ENCODE measurements around the gene ULK3. TPM values are rescaled to one million over a fixed set of nuclear protein-coding genes. Genes with fewer than 3 reads are reported as not detected.

The ULK3 gene
- total RNA-seq, 1 experiment from 2014 or later, result 38.9 TPM

DNA sequence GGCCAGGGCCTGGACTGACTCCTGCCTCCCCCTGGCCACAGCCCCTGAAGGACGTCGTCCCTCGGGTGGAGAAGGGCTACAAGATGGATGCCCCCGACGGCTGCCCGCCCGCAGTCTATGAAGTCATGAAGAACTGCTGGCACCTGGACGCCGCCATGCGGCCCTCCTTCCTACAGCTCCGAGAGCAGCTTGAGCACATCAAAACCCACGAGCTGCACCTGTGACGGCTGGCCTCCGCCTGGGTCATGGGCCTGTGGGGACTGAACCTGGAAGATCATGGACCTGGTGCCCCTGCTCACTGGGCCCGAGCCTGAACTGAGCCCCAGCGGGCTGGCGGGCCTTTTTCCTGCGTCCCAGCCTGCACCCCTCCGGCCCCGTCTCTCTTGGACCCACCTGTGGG is 40.7 kb downstream of the ULK3 start (continued):
- TF ChIP-seq, protein P1, sequence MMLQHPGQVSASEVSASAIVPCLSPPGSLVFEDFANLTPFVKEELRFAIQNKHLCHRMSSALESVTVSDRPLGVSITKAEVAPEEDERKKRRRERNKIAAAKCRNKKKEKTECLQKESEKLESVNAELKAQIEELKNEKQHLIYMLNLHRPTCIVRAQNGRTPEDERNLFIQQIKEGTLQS (CRISPR knock-in tag; conservative IDR thresholded peaks at IDR 0.05), result no peak
- TF ChIP-seq NFATC4 (CRISPR knock-in tag; IDR thresholded peaks at IDR 0.05), result no peak
- TF ChIP-seq E2F1 (CRISPR knock-in tag; IDR thresholded peaks at IDR 0.05), result no peak
- TF ChIP-seq ATF1 (CRISPR knock-in tag; IDR thresholded peaks at IDR 0.05), result no peak
- no peak for TF ChIP-seq USF1 (CRISPR knock-in tag; IDR thresholded peaks at IDR 0.05)
- TF ChIP-seq, protein P2, sequence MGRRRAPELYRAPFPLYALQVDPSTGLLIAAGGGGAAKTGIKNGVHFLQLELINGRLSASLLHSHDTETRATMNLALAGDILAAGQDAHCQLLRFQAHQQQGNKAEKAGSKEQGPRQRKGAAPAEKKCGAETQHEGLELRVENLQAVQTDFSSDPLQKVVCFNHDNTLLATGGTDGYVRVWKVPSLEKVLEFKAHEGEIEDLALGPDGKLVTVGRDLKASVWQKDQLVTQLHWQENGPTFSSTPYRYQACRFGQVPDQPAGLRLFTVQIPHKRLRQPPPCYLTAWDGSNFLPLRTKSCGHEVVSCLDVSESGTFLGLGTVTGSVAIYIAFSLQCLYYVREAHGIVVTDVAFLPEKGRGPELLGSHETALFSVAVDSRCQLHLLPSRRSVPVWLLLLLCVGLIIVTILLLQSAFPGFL (CRISPR knock-in tag; IDR thresholded peaks at IDR 0.05; ENCODE audit: borderline replicate concordance), result no peak
- TF ChIP-seq ATF6 (CRISPR knock-in tag; IDR thresholded peaks at IDR 0.05), result no peak
- no peak for TF ChIP-seq ZBTB21 (CRISPR knock-in tag; IDR thresholded peaks at IDR 0.05; ENCODE audit: borderline replicate concordance)

DNA sequence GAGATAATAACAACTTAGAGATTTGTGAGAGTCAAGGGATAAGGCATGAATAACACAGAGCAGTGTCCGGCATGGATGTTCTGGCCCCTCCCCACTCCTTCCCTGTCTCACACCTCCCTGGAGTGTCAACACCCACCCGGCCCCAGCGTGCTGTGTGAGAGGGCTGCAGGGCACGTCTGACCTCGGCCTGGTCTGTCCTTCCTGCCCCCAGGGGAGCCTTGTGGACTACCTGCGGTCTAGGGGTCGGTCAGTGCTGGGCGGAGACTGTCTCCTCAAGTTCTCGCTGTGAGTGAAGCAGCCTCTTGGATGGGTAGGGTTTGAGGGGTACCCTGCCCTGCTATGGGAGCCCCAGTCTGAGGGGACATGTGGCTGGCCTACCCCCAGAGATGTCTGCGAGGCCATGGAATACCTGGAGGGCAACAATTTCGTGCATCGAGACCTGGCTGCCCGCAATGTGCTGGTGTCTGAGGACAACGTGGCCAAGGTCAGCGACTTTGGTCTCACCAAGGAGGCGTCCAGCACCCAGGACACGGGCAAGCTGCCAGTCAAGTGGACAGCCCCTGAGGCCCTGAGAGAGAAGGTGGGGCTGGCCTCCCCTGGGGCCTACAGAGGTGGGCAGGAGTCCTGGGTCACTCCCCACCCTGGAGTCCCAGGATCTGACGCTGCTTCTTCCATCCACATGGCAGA is 41.5 kb downstream of the ULK3 start:
- ATAC-seq (no peak), DNase-seq (ENCODE audit: low spot score) (no peak)
- POLR2A ChIA-PET, result no interaction called here
- peaks cover 7% of the 10 kb centered on the region; the same call in 1 of the 2 replicates for H3K36me3 Mint-ChIP-seq
- no peaks in the 10 kb centered on the region for H3K9me3 Mint-ChIP-seq
- CTCF ChIA-PET, result interaction anchor here (0.9 to 2.6 kb wide), 8 partner anchors 14 to 169 kb away, joined by 3 to 24 read pairs (median 4); partner anchors contain the start of genes CPLX3 and CSK
- H3K4me3 Mint-ChIP-seq, result no peak overlapping the region
- 0 out of 2 replicates have a peak, but pooled peaks cover 2% of the 10 kb centered on the region for H3K4me1 Mint-ChIP-seq
- no peak overlapping the region for H3K27ac Mint-ChIP-seq
- no peaks in the 10 kb centered on the region for H3K27me3 Mint-ChIP-seq (ENCODE audit: low read depth)
- TF ChIP-seq IRF2 (CRISPR knock-in tag; IDR thresholded peaks at IDR 0.05; ENCODE audit: borderline replicate concordance, low read depth) (no peak), ZNF425 (CRISPR knock-in tag; conservative IDR thresholded peaks at IDR 0.05) (no peak), ZNF396 (CRISPR knock-in tag; IDR thresholded peaks at IDR 0.05; ENCODE audit: borderline replicate concordance) (no peak), ZNF121 (CRISPR knock-in tag; IDR thresholded peaks at IDR 0.05) (no peak), FOXK1 (CRISPR knock-in tag; IDR thresholded peaks at IDR 0.05) (no peak), CREB1 (CRISPR knock-in tag; IDR thresholded peaks at IDR 0.05) (no peak)

GRCh38 chr15:74800559-74801094 is 42.3 kb downstream of the ULK3 start:
- CTCF ChIA-PET, result interaction anchor here (0.7 to 2.6 kb wide), 15 partner anchors 9 to 169 kb away, joined by 3 to 24 read pairs (median 5); partner anchors contain the start of genes CPLX3 and CSK
- no peak overlapping the region for H3K27ac Mint-ChIP-seq
- H3K4me1 Mint-ChIP-seq, result 0 out of 2 replicates have a peak, but pooled peaks cover 2% of the 10 kb centered on the region
- peaks cover 7% of the 10 kb centered on the region; the same call in 1 of the 2 replicates for H3K36me3 Mint-ChIP-seq
- H3K4me3 Mint-ChIP-seq, result no peak overlapping the region
- H3K9me3 Mint-ChIP-seq, result no peaks in the 10 kb centered on the region
- POLR2A ChIA-PET, result interaction anchor here (0.6 kb wide), 1 partner anchor 56 kb away, joined by 8 read pairs; no protein-coding TSS in a partner anchor
- ATAC-seq (peak; percentile 8), DNase-seq (ENCODE audit: low spot score) (no peak)
- H3K27me3 Mint-ChIP-seq (ENCODE audit: low read depth), result no peaks in the 10 kb centered on the region
- TF ChIP-seq GABPB1 (CRISPR knock-in tag; IDR thresholded peaks at IDR 0.05) (no peak), FOXJ3 (CRISPR knock-in tag; IDR thresholded peaks at IDR 0.05; ENCODE audit: borderline replicate concordance) (no peak), ZNF425 (CRISPR knock-in tag; conservative IDR thresholded peaks at IDR 0.05) (no peak), ZNF232 (CRISPR knock-in tag; IDR thresholded peaks at IDR 0.05) (no peak), CREM (CRISPR knock-in tag; IDR thresholded peaks at IDR 0.05) (no peak), JAZF1 (CRISPR knock-in tag; IDR thresholded peaks at IDR 0.05) (no peak), RORB (CRISPR knock-in tag; IDR thresholded peaks at IDR 0.05) (no peak)

Data from WTC11 (cell line).